Neural cell (in vitro differentiated cells): Measurements from ENCODE around the gene POU2F3.

ENCODE experiments used
- CTCF ChIP-seq: fragments of 450-650 bp; IDR thresholded peaks from 2 replicates; pipeline ENCODE4 v1.5.1; 2014; ENCODE audit warnings: antibody characterized with exemption, mild to moderate bottlenecking, moderate library complexity; ENCODE audit not compliant: poor library complexity, severe bottlenecking
- EP300 ChIP-seq: fragments of 450-650 bp; conservative IDR thresholded peaks from 2 replicates; pipeline ENCODE4 v1.6.1; 2014; ENCODE audit warnings: antibody characterized with exemption, mild to moderate bottlenecking, moderate library complexity; ENCODE audit not compliant: poor library complexity, severe bottlenecking
- MXI1 ChIP-seq: fragments of 450-650 bp; conservative IDR thresholded peaks from 2 replicates; pipeline ENCODE4 v1.6.1; 2014; ENCODE audit warnings: antibody characterized with exemption, mild to moderate bottlenecking; ENCODE audit not compliant: poor library complexity, severe bottlenecking
- POLR2AphosphoS5 ChIP-seq: IDR thresholded peaks from 2 replicates; pipeline ENCODE4 v1.6.1; 2012
- TAF1 ChIP-seq: IDR thresholded peaks from 2 replicates; pipeline ENCODE4 v1.6.1; 2012; ENCODE audit warnings: low read depth

- TF ChIP-seq CTCF (no peak), EP300 (no peak), MXI1 (no peak), POLR2AphosphoS5 (no peak), TAF1 (no peak)
These were observed 24.3 kb upstream of the POU2F3 start for GRCh38 chr11:120215634-120216033.
